IMR-90 (cell line): Measurements from ENCODE around the gene LMOD1. TPM values are rescaled to one million over a fixed set of nuclear protein-coding genes. Genes with fewer than 3 reads are reported as not detected.

ENCODE experiments used
- ATAC-seq: fragments of 200-7000 bp; cut with Tn5 transposase; 2 replicates; pipeline ENCODE4 v1.9.1; 2020; ENCODE audit warnings: low read depth, mild to moderate bottlenecking, moderate library complexity
- BruUV-seq: library from RNA; stranded (reverse); fragments of 400-500 nt; replicated peaks from 2 replicates; lab custom pipeline; 2021; lab: Mats Ljungman, UMichigan
- CTCF ChIA-PET: fragments of 300-600 bp; formaldehyde crosslinking; extraction: SDS; loops from one replicate; lab custom pipeline; 2021; ENCODE audit warnings: antibody characterized with exemption; lab: Yijun Ruan, JAX
- POLR2A ChIA-PET: fragments of 300-600 bp; sonication (Branson Sonifier 250); formaldehyde crosslinking; loops from one replicate; lab custom pipeline; 2022; ENCODE audit warnings: antibody characterized with exemption; ENCODE audit not compliant: unreplicated experiment; lab: Charles Lee
- DNase-seq: peaks from one replicate; pipeline ENCODE4 v3.0.0; 2013
- H2AFZ ChIP-seq: replicated peaks from 2 replicates; pipeline ENCODE3; 2013; ENCODE audit warnings: low read length, mild to moderate bottlenecking; ENCODE audit not compliant: poor library complexity
- H2AK5ac ChIP-seq: 2 replicates; pipeline ENCODE4 v1.6.1; 2013; ENCODE audit warnings: low read depth, low read length, inconsistent platforms
- H2AK9ac ChIP-seq: replicated peaks from 2 replicates; pipeline ENCODE3; 2013; ENCODE audit warnings: mild to moderate bottlenecking, low read depth, low read length, moderate library complexity; ENCODE audit not compliant: poor library complexity
- H2BK120ac ChIP-seq: 2 replicates; pipeline ENCODE4 v1.6.1; 2013; ENCODE audit warnings: low read depth, low read length, inconsistent platforms
- H2BK15ac ChIP-seq: 3 replicates; pipeline ENCODE4 v1.6.1; 2013; ENCODE audit warnings: low read depth, low read length, inconsistent platforms
- H2BK20ac ChIP-seq: 2 replicates; pipeline ENCODE4 v1.6.1; 2013; ENCODE audit warnings: low read depth, mild to moderate bottlenecking, inconsistent platforms, low read length, moderate library complexity
- H2BK5ac ChIP-seq: 2 replicates; pipeline ENCODE4 v1.6.1; 2013; ENCODE audit warnings: mild to moderate bottlenecking, low read depth, low read length, inconsistent platforms; ENCODE audit not compliant: poor library complexity, severe bottlenecking
- H3K14ac ChIP-seq: replicated peaks from 2 replicates; pipeline ENCODE4 v1.6.1; 2013; ENCODE audit warnings: low read depth, low read length, inconsistent platforms
- H3K18ac ChIP-seq: 2 replicates; pipeline ENCODE4 v1.6.1; 2013; ENCODE audit warnings: low read depth, low read length, control low read depth
- H3K23ac ChIP-seq: 2 replicates; pipeline ENCODE4 v1.6.1; 2013; ENCODE audit warnings: low read depth, low read length, inconsistent platforms
- H3K27ac ChIP-seq: 2 replicates; pipeline ENCODE4 v1.5.1; 2013; ENCODE audit warnings: mild to moderate bottlenecking, control low read depth, low read length; ENCODE audit not compliant: insufficient read depth
- H3K27me3 ChIP-seq: 2 replicates; pipeline ENCODE4 v1.6.1; 2013; ENCODE audit warnings: low read length; ENCODE audit not compliant: control insufficient read depth, insufficient read depth
- H3K36me3 ChIP-seq: 2 replicates; pipeline ENCODE4 v1.6.1; 2013; ENCODE audit warnings: low read length, mixed read lengths; ENCODE audit not compliant: control insufficient read depth, insufficient read depth
- H3K4ac ChIP-seq: 2 replicates; pipeline ENCODE4 v1.6.1; 2013; ENCODE audit warnings: low read depth, low read length, inconsistent platforms
- H3K4me1 ChIP-seq: 2 replicates; pipeline ENCODE4 v1.6.1; 2013; ENCODE audit warnings: low read length, mixed read lengths; ENCODE audit not compliant: control insufficient read depth, insufficient read depth
- H3K4me2 ChIP-seq: 2 replicates; pipeline ENCODE4 v1.6.1; 2013; ENCODE audit warnings: low read depth, mild to moderate bottlenecking, control low read depth, low read length, moderate library complexity
- H3K4me3 ChIP-seq: 2 replicates; pipeline ENCODE4 v1.5.1; 2013; ENCODE audit warnings: low read depth, mild to moderate bottlenecking, control low read depth, low read length, moderate library complexity; ENCODE audit not compliant: insufficient read depth
- H3K56ac ChIP-seq: 2 replicates; pipeline ENCODE4 v1.6.1; 2013; ENCODE audit warnings: low read length, inconsistent platforms; ENCODE audit not compliant: insufficient read depth; ENCODE audit errors: extremely low read depth
- H3K79me1 ChIP-seq, 2 experiments: 2 replicates each; pipeline ENCODE4 v1.6.1; 2013; ENCODE audit warnings: low read length in 2 of 2, inconsistent platforms in 1 of 2, low read depth in 1 of 2
- H3K9ac ChIP-seq: 2 replicates; pipeline ENCODE4 v1.6.1; 2013; ENCODE audit warnings: low read depth, low read length, control low read depth
- H3K9me1 ChIP-seq: 2 replicates; pipeline ENCODE4 v1.6.1; 2013; ENCODE audit warnings: low read length, inconsistent platforms; ENCODE audit not compliant: insufficient read depth
- H3K9me3 ChIP-seq: 2 replicates; pipeline ENCODE4 v1.6.1; 2013; ENCODE audit warnings: low read length; ENCODE audit not compliant: control insufficient read depth, insufficient read depth
- H4K20me1 ChIP-seq: 2 replicates; pipeline ENCODE4 v1.6.1; 2013; ENCODE audit warnings: low read length, inconsistent platforms; ENCODE audit not compliant: insufficient read depth
- H4K5ac ChIP-seq: 2 replicates; pipeline ENCODE4 v1.6.1; 2013; ENCODE audit warnings: mild to moderate bottlenecking, low read depth, low read length, control low read depth
- H4K8ac ChIP-seq, 2 experiments: 2 replicates each; pipeline ENCODE4 v1.6.1; 2013; ENCODE audit warnings: low read depth in 2 of 2, low read length in 2 of 2, control low read depth in 1 of 2, inconsistent platforms in 1 of 2
- H4K91ac ChIP-seq: 2 replicates; pipeline ENCODE4 v1.6.1; 2013; ENCODE audit warnings: low read depth, low read length, inconsistent platforms; ENCODE audit not compliant: insufficient read depth
- CHD1 ChIP-seq: IDR thresholded peaks from 2 replicates; pipeline ENCODE4 v1.6.1; 2012; ENCODE audit warnings: low read depth, low read length, improper control_type of control experiment
- ELK1 ChIP-seq: fragments of 150-350 bp; IDR thresholded peaks from 2 replicates; pipeline ENCODE4 v1.6.1; 2016; ENCODE audit warnings: low read depth, mild to moderate bottlenecking, low read length, moderate library complexity, borderline replicate concordance
- MAFK ChIP-seq: IDR thresholded peaks from 2 replicates; pipeline ENCODE4 v1.6.1; 2012; ENCODE audit warnings: low read depth, low read length, improper control_type of control experiment
- USF2 ChIP-seq: fragments of 150-350 bp; IDR thresholded peaks from 2 replicates; pipeline ENCODE4 v1.6.1; 2017; ENCODE audit warnings: mild to moderate bottlenecking, antibody characterized with exemption, low read length, low read depth
- WGBS, 2 experiments: methylation state at CpG; one replicate each; pipeline versions ENCODE4 v1.1.5 to v1.1.7; 2013; ENCODE audit warnings: missing lambda C conversion rate in 2 of 2; ENCODE audit not compliant: insufficient read length in 1 of 2; ENCODE audit errors: extremely low coverage in 2 of 2; 5-methylcytosine and 5-hydroxymethylcytosine counted together
- dilution Hi-C: fragments of 300-500 bp; cut with HindIII; formaldehyde crosslinking; loops from one replicate; pipeline ENCODE4 v1.14.3; 2018; ENCODE audit warnings: low sequenced_read_pairs; ENCODE audit not compliant: unreplicated experiment
- in situ Hi-C: fragments of 300-500 bp; cut with MboI; formaldehyde crosslinking; loops from 3 replicates; pipeline ENCODE4 v1.14.3; 2019; ENCODE audit warnings: low sequenced_read_pairs, inconsistent platforms, mixed read lengths
- intact Hi-C: fragments of 100-400 bp; cut with micrococcal nuclease; formaldehyde crosslinking; loops from 2 replicates; pipeline ENCODE4 v1.10.0; 2022
- polyA plus RNA-seq, 3 experiments: library from polyadenylated mRNA; depleted of rRNA; stranded (reverse); fragments of >200 nt; gene quantifications; 2 replicates each; pipeline ENCODE4 v1.2.3, GENCODE V29; 2012; ENCODE audit warnings: low replicate concordance in 1 of 3
- total RNA-seq: library from RNA; depleted of rRNA; stranded (reverse); fragments of >200 nt; gene quantifications from 2 replicates; pipeline ENCODE4 v1.2.3, GENCODE V29; 2012

The LMOD1 gene
- total and polyA plus RNA-seq, 2 of the 4 experiments (the other 2 are of a cell fraction) = 51.7 to 53.2 TPM

- Histone ChIP-seq H3K79me1 (peaks cover 3 to 9% of the 10 kb centered on the region in 2 experiments; a peak in 2 of 4 replicates), H4K8ac (no peak overlapping the region), H2AK5ac (no peak overlapping the region), H4K20me1 (peaks cover 3% of the 10 kb centered on the region), H3K27ac (no peak overlapping the region), H2BK5ac (no peak overlapping the region), H2BK15ac (no peak overlapping the region), H3K4me3 (no peak overlapping the region), H3K18ac (no peak overlapping the region), H3K4me2 (no peak overlapping the region), H2BK120ac (no peak overlapping the region), H3K4me1 (peaks cover 23% of the 10 kb centered on the region), H3K9ac (no peak overlapping the region), H2AFZ (no peak overlapping the region), H3K4ac (no peak overlapping the region), H3K9me3 (no peaks in the 10 kb centered on the region), H3K56ac (no peak overlapping the region), H3K14ac (no peak overlapping the region), H3K36me3 (peaks cover 3% of the 10 kb centered on the region), H3K23ac (no peak overlapping the region), H3K9me1 (peaks cover 27% of the 10 kb centered on the region), H2BK20ac (no peak overlapping the region), H4K91ac (no peak overlapping the region), H2AK9ac (no peak overlapping the region), H4K5ac (no peak overlapping the region), H3K27me3 (no peaks in the 10 kb centered on the region)
- CTCF ChIA-PET = interaction anchor here (1.5 kb wide), 1 partner anchor 15 kb away, joined by 4 read pairs; no protein-coding TSS in a partner anchor
- intact Hi-C loops (loop anchor here (10.0 kb wide), 1 partner anchor 234 kb away; no protein-coding TSS in a partner anchor), in situ Hi-C loops (no loop called here), dilution Hi-C loops (no loop called here)
- no TSS peak for BruUV-seq
- ATAC-seq (no peak), DNase-seq (no peak)
- WGBS, 2 experiments = no CpG with 5 or more reads among the region's 6 CpGs
- POLR2A ChIA-PET = interaction anchor here (0.6 kb wide), 1 partner anchor 17 kb away, joined by 3 read pairs; no protein-coding TSS in a partner anchor
- no peak for TF ChIP-seq CHD1
- no peak for TF ChIP-seq USF2
- no peak for TF ChIP-seq MAFK
- no peak for TF ChIP-seq ELK1
Measured at GRCh38 chr1:201880928-201881571, 65.3 kb downstream of the LMOD1 start.
